PC-3 (cell line): ENCODE results near the gene GMDS. TPM values are rescaled to one million over a fixed set of nuclear protein-coding genes. Genes with fewer than 3 reads are reported as not detected.

Experiments
- ATAC-seq: fragments of 200-7000 bp; cut with Tn5 transposase; 2 replicates; pipeline ENCODE4 v1.9.1; 2020; ENCODE audit warnings: mild to moderate bottlenecking, moderate library complexity
- BruUV-seq: library from RNA; stranded (reverse); fragments of 400-500 nt; replicated peaks from 2 replicates; lab custom pipeline; 2021; lab: Mats Ljungman, UMichigan
- CTCF ChIA-PET: fragments of 300-600 bp; sonication (Branson Sonifier 250); formaldehyde crosslinking; loops from one replicate; lab custom pipeline; 2022; ENCODE audit warnings: antibody characterized with exemption; lab: Charles Lee
- POLR2A ChIA-PET: fragments of 300-600 bp; sonication (Branson Sonifier 250); formaldehyde crosslinking; loops from one replicate; lab custom pipeline; 2022; ENCODE audit warnings: antibody characterized with exemption; ENCODE audit not compliant: unreplicated experiment; lab: Charles Lee
- DNase-seq: peaks from one replicate; pipeline ENCODE4 v3.0.0-alpha.2; 2015
- H2AFZ ChIP-seq: fragments of 300-600 bp; sonication (generic); 2 replicates; pipeline ENCODE4 v1.6.0; 2016; ENCODE audit warnings: antibody characterized with exemption, low read length
- H3F3A ChIP-seq: fragments of 300-600 bp; sonication (generic); one replicate; pipeline ENCODE4 v1.6.0; 2017; ENCODE audit warnings: antibody characterized with exemption, low read length, control low read depth, mild to moderate bottlenecking; ENCODE audit not compliant: unreplicated experiment
- H3K27ac ChIP-seq: fragments of 300-600 bp; sonication (generic); 2 replicates; pipeline ENCODE4 v1.5.1; 2016; ENCODE audit warnings: mild to moderate bottlenecking, low read length
- H3K27me3 ChIP-seq: fragments of 300-600 bp; sonication (generic); 2 replicates; pipeline ENCODE4 v1.6.1; 2016; ENCODE audit warnings: low read length, mixed read lengths
- H3K36me3 ChIP-seq: fragments of 300-600 bp; sonication (generic); 2 replicates; pipeline ENCODE4 v1.6.1; 2016; ENCODE audit warnings: low read depth, mixed run types, low read length, mixed read lengths
- H3K4me1 ChIP-seq: fragments of 300-600 bp; sonication (generic); 2 replicates; pipeline ENCODE4 v1.5.1; 2016; ENCODE audit warnings: low read length; ENCODE audit not compliant: insufficient read depth
- H3K4me2 ChIP-seq: fragments of 300-600 bp; sonication (generic); 2 replicates; pipeline ENCODE4 v1.6.0; 2016; ENCODE audit warnings: low read length
- H3K4me3 ChIP-seq: fragments of 300-600 bp; sonication (generic); 2 replicates; pipeline ENCODE4 v1.5.1; 2016; ENCODE audit warnings: mild to moderate bottlenecking, low read length, mixed read lengths
- H3K79me2 ChIP-seq: fragments of 300-600 bp; sonication (generic); 2 replicates; pipeline ENCODE4 v1.6.1; 2017; ENCODE audit warnings: low read length, mixed read lengths
- H3K9ac ChIP-seq: fragments of 300-600 bp; sonication (generic); 2 replicates; pipeline ENCODE4 v1.6.0; 2016; ENCODE audit warnings: mild to moderate bottlenecking, low read length
- H3K9me2 ChIP-seq: fragments of 300-600 bp; sonication (generic); replicated peaks from 2 replicates; pipeline ENCODE4 v1.6.1; 2016; ENCODE audit warnings: mixed run types, low read length, mixed read lengths
- H3K9me3 ChIP-seq: fragments of 300-600 bp; sonication (generic); 2 replicates; pipeline ENCODE4 v1.6.1; 2016; ENCODE audit warnings: low read length, mixed read lengths
- H4K20me1 ChIP-seq: fragments of 300-600 bp; sonication (generic); 2 replicates; pipeline ENCODE4 v1.6.1; 2016; ENCODE audit warnings: low read length, mixed read lengths
- CTCF ChIP-seq: fragments of 300-600 bp; sonication (generic); conservative IDR thresholded peaks from 2 replicates; pipeline ENCODE4 v1.5.1; 2017; ENCODE audit warnings: antibody characterized with exemption, low read depth, mild to moderate bottlenecking, low read length
- EZH2 ChIP-seq: fragments of 300-600 bp; sonication (generic); IDR thresholded peaks from one replicate; pipeline ENCODE4 v1.6.1; 2017; ENCODE audit warnings: antibody characterized with exemption, mild to moderate bottlenecking, low read length; ENCODE audit not compliant: unreplicated experiment
- EZH2phosphoT487 ChIP-seq: fragments of 300-600 bp; sonication (generic); IDR thresholded peaks from 2 replicates; pipeline ENCODE4 v1.6.1; 2018; ENCODE audit warnings: mild to moderate bottlenecking, antibody characterized with exemption, low read length, borderline replicate concordance
- intact Hi-C: fragments of 100-400 bp; cut with micrococcal nuclease; formaldehyde crosslinking; loops from 2 replicates; pipeline ENCODE4 v1.9.0; 2023
- total RNA-seq: library from RNA; depleted of rRNA; stranded (reverse); fragments of >200 nt; gene quantifications from 2 replicates; pipeline ENCODE4 v1.2.3, GENCODE V29; 2014

Gene GMDS
- total RNA-seq, 1 experiment from 2014 or later, result 18.3 TPM

- BruUV-seq, result no TSS peak
- Histone ChIP-seq H2AFZ (no peak overlapping the region), H3K36me3 (no peaks in the 10 kb centered on the region), H3K27ac (no peak overlapping the region), H3K9me3 (no peaks in the 10 kb centered on the region), H3K4me1 (0 out of 2 replicates have a peak, but pooled peaks cover 5% of the 10 kb centered on the region), H4K20me1 (no peaks in the 10 kb centered on the region), H3K4me2 (no peak overlapping the region), H3K9ac (no peak overlapping the region), H3K9me2 (no peaks in the 10 kb centered on the region), H3K4me3 (no peak overlapping the region), H3K27me3 (no peaks in the 10 kb centered on the region), H3F3A (no peaks in the 10 kb centered on the region), H3K79me2 (no peaks in the 10 kb centered on the region)
- no peak for ATAC-seq
- TF ChIP-seq EZH2 (no peak), CTCF (no peak), EZH2phosphoT487 (no peak)
- CTCF ChIA-PET, result no interaction called here
- DNase-seq, result no peak
- POLR2A ChIA-PET, result interaction anchor here (0.6 kb wide), 1 partner anchor 9 kb away, joined by 4 read pairs; no protein-coding TSS in a partner anchor
- intact Hi-C loops, result no loop called here
These were observed 423.8 kb downstream of the GMDS start for GRCh38 chr6:1821513-1822183.

DNA sequence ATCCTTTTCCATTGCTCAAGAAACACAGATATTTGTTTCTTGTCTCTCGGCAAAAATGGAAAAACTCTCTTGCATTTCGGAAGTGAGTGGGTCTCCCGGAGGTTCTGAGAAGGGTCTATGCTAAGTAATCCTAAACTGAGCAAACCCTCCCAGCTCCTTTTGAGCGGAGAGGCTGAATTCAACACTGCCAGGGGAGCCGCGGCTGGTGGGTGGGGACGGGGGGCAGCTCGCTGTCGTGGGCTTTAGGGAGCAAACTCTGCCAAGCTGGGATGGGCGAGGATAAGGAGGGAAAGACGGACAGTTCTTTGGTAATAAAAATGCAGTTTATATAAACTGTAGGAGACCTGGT lies 424.3 kb downstream of the GMDS start:
- Histone ChIP-seq H3F3A (no peaks in the 10 kb centered on the region), H3K9me3 (no peaks in the 10 kb centered on the region), H3K4me1 (0 out of 2 replicates have a peak, but pooled peaks cover 2% of the 10 kb centered on the region), H3K36me3 (no peaks in the 10 kb centered on the region), H3K9me2 (no peaks in the 10 kb centered on the region), H3K4me3 (no peak overlapping the region), H3K27me3 (no peaks in the 10 kb centered on the region), H3K79me2 (no peaks in the 10 kb centered on the region), H3K9ac (no peak overlapping the region), H3K27ac (no peak overlapping the region), H2AFZ (no peak overlapping the region), H4K20me1 (no peaks in the 10 kb centered on the region), H3K4me2 (no peak overlapping the region)
- DNase-seq (no peak), ATAC-seq (no peak)
- TF ChIP-seq EZH2phosphoT487, result no peak
- no peak for TF ChIP-seq CTCF
- no peak for TF ChIP-seq EZH2
- ChIA-PET POLR2A (interaction anchor here (0.6 kb wide), 1 partner anchor 8 kb away, joined by 4 read pairs; no protein-coding TSS in a partner anchor), CTCF (no interaction called here)
- intact Hi-C loops, result no loop called here
- no TSS peak for BruUV-seq

DNA sequence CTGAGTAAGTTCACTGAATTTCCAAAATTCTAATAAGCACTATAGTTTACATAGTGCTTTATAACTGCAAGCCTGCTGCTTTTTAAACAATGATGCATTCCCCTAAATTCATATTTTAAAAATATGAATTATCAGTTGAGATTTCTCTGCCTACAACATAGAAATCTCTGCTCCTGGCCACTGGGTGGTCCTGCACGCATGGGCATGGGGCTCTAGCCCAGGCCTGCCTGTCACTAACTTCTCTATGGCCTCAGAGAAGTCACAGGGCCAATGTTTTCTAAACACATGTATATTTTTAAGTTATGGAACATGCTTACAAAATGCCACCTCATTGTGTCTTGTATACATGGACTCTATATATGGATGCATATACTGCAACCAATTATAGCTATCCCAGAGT lies 424.7 kb downstream of the GMDS start:
- Histone ChIP-seq H3F3A (no peaks in the 10 kb centered on the region), H3K4me3 (no peak overlapping the region), H4K20me1 (no peaks in the 10 kb centered on the region), H3K9me2 (no peaks in the 10 kb centered on the region), H3K4me2 (no peak overlapping the region), H3K9me3 (no peaks in the 10 kb centered on the region), H3K36me3 (no peaks in the 10 kb centered on the region), H3K4me1 (no peaks in the 10 kb centered on the region), H2AFZ (no peak overlapping the region), H3K27me3 (no peaks in the 10 kb centered on the region), H3K9ac (no peak overlapping the region), H3K27ac (no peak overlapping the region), H3K79me2 (no peaks in the 10 kb centered on the region)
- no peak for DNase-seq
- BruUV-seq, result no TSS peak
- ChIA-PET CTCF (no interaction called here), POLR2A (interaction anchor here (0.6 kb wide), 1 partner anchor 8 kb away, joined by 4 read pairs; no protein-coding TSS in a partner anchor)
- intact Hi-C loops, result no loop called here
- no peak for ATAC-seq
- TF ChIP-seq EZH2phosphoT487 (no peak), CTCF (no peak)
